Adipocyte (in vitro differentiated cells): Measurements from ENCODE around the gene THG1L.
A peak's percentile ranks its signal among the peaks of the same experiment; 100 is the strongest.
"Not testable (repeated sequence)": the region's sequence is repeated elsewhere in the genome, so short reads cannot be mapped to it uniquely, and the experiment has no call there.

Source experiments
- DNase-seq: peaks from one replicate; pipeline ENCODE4 v3.0.0-alpha.2; 2015; ENCODE audit warnings: low read depth
- H3K27me3 ChIP-seq: replicated peaks from 2 replicates; pipeline ENCODE4 v1.7.0; 2013; ENCODE audit warnings: mild to moderate bottlenecking, low read length, moderate library complexity; ENCODE audit not compliant: control insufficient read depth, insufficient read depth
- H3K36me3 ChIP-seq: 2 replicates; pipeline ENCODE4 v1.7.0; 2013; ENCODE audit warnings: low read length, mild to moderate bottlenecking, moderate library complexity; ENCODE audit not compliant: control insufficient read depth, insufficient read depth, severe bottlenecking
- H3K4me1 ChIP-seq: 2 replicates; pipeline ENCODE4 v1.7.0; 2013; ENCODE audit warnings: mild to moderate bottlenecking, low read length, moderate library complexity; ENCODE audit not compliant: control insufficient read depth, insufficient read depth
- H3K4me3 ChIP-seq: 2 replicates; pipeline ENCODE4 v1.7.0; 2013; ENCODE audit warnings: mild to moderate bottlenecking, low read length, moderate library complexity
- H3K9ac ChIP-seq: 2 replicates; pipeline ENCODE4 v1.7.0; 2013; ENCODE audit warnings: mild to moderate bottlenecking, low read length, moderate library complexity
- H3K9me3 ChIP-seq: 2 replicates; pipeline ENCODE4 v1.7.0; 2013; ENCODE audit warnings: mild to moderate bottlenecking, low read length, moderate library complexity; ENCODE audit not compliant: control insufficient read depth

Gene THG1L

DNA sequence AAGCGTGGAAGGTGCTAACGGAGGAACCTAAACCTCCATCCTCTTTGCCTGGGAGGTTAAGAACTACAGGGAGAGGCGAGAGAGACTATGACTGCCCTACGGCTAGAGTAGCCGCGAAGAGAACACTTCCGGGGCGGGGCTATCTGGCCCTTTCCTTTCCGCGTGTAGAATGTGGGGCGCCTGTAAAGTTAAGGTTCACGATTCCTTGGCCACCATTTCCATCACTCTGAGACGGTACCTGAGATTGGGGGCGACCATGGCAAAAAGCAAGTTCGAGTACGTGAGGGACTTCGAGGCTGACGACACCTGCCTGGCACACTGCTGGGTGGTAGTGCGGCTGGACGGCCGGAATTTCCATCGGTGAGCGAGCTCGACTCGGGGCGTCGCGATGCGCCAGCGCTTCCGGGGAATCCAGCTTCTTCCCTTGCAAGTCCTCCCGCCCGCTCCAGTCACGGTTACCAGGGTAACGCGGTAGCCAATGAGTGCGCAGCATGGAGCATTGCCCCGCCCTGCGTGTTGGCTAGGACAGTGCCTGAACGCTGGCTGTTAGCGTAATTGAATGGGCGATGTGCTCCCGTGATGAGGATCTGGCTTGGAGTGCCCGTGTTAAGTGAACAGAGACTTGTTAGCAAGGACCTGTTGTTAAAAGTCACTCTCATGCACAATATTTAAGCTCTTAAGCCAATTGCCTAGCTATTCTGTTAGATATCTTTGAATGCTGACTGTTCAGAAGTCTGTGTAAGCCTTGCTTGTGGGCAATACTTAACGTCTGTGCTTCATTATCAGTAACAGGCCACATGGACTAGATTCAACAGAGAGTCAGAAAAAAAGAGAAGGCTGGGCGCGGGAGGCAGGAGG lies at the start of gene THG1L:
THG1L (plus strand) TSS at position 149 of the 858 bp plus-strand sequence; CDS start at position 170, 21 bp downstream.
- DNase-seq: peak; percentile 100
- no peaks in the 10 kb centered on the region for H3K27me3 ChIP-seq

DNA sequence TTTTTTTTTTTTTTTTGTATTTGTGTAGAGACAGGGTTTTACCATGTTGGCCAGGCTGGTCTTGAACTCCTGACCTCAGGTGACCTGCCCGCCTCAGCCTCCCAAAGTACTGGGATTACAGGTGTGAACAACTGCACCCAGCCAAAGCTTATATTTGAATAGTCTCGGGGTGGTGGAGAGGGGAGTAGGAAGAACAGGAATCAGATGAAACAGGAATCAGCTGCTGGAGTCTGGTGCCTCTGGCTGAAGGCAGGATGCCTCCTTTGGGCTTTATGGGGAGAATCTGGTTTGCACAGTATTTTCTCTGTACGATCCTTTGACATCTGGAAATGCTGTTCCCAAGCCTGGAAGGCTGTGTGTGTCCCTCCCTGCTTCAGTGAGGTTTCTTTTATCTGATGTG lies 49.0 kb upstream of the THG1L start:
- Histone ChIP-seq H3K9ac (no peak overlapping the region), H3K4me1 (peaks cover 5% of the 10 kb centered on the region), H3K36me3 (no peaks in the 10 kb centered on the region), H3K4me3 (no peak overlapping the region), H3K27me3 (peaks cover 5% of the 10 kb centered on the region), H3K9me3 (no peaks in the 10 kb centered on the region)
- no peak for DNase-seq

More for the DNA sequence above, at the start of gene THG1L:
- H3K4me3 ChIP-seq: peak within 1 kb of the TSS; percentile 94
- no peaks in the 10 kb centered on the region for H3K9me3 ChIP-seq
- H3K4me1 ChIP-seq: peaks cover 6% of the 10 kb centered on the region
- H3K36me3 ChIP-seq: peaks cover 14% of the 10 kb centered on the region
- H3K9ac ChIP-seq: peak within 1 kb of the TSS; percentile 93

DNA sequence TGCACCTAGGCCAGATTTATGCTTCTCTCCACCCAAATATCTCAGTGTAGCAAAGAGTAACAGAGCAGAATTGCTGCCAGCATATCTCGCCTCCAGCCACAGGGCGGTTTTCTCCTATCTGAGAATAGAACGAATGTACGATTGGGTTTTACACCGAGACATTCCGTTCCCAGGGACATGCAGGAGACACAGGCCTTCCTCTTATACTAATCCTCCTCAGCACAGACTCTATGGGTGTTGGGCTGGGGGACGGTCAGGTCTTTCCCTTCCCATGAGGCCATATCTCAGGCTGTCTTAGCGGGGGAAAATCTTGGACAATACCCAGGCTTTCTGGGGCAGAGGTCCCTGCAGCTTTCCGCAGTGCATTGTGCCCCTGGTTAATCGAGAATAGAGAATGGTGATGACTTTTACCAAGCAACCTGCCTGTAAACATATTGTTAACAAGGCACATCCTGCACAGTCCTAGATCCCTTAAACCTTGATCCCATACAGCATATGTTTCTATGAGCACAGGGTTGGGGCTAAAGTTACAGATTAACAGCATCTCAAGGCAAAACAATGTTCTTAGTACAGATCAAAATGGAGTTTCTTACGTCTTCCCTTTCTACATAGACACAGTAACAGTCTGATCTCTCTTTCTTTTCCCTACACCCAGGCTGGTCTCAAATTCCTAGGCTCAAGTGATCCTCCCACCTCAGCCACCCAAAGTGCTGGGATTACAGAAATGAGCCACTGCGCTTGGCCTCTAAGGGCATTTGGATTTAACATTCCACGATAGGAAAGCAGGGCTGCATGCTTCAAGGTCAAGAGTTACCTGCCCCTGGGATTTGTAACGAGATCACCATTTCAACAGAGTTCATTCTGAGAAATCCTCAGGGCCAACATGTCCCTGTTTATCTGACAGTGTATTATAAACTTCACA lies 44.7 kb upstream of the THG1L start:
- H3K4me1 ChIP-seq, H3K9ac ChIP-seq, H3K27me3 ChIP-seq, DNase-seq, H3K36me3 ChIP-seq, H3K9me3 ChIP-seq, H3K4me3 ChIP-seq: not testable (repeated sequence)

DNA sequence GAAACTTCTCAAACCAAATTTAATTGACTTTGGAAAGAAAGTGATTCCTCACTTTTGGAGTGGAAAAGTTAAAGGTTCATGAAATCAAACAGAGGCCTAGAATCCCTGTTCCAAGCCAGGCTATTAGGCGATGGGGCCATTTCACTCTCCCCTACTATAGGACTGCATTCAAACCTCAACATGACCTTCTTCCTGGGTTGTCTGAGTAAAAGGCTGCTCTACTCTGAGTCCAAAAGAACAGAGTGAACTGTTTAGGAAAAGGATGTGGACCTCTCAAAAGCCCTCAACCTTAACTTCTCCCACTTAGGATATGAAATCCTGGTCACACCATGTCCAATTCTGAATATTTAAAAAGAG lies 44.0 kb upstream of the THG1L start:
- Histone ChIP-seq H3K4me1 (peaks cover 5% of the 10 kb centered on the region), H3K9me3 (no peaks in the 10 kb centered on the region), H3K9ac (no peak overlapping the region), H3K36me3 (no peaks in the 10 kb centered on the region), H3K27me3 (no peaks in the 10 kb centered on the region), H3K4me3 (no peak overlapping the region)
- DNase-seq: no peak

DNA sequence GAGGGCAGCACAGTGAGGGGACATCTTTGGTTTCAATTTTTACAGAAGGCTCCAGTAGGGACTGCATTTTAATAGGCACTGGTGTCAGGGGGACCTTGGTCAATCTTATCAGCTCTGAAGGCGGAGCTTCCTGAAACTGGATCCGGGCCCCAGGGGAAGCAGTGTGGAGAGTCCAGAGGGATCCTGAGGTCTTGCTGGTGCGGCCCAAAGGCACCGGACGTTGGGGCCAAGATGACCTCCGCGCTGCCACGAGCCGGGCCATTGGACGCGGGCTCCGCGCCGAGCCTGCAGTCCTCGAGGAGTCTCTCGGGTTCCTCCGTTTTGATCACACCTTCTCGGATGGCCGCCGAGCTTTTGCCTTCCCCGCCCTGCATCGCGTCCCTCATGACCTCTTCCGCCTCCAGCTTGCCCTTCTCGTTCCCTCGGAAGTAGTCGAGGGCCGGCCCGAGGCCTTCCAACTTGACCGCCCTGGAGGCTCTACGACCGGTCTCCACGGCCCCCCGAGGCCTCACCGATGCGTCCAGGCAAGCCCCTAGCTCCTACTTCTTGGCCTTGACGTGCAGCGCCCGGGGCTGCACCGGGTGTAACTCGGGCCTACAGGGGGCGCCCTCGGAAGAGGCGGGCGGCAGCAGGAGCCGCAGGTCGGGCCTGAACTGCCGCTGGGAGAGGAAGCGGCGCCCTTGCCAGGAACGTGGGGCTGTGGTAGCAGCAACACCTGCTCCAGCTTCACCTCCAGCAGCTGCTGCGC lies 41.1 kb upstream of the THG1L start:
- Histone ChIP-seq H3K36me3 (no peaks in the 10 kb centered on the region), H3K27me3 (no peaks in the 10 kb centered on the region), H3K9ac (no peak overlapping the region), H3K4me1 (peaks cover 5% of the 10 kb centered on the region), H3K9me3 (no peaks in the 10 kb centered on the region), H3K4me3 (no peak overlapping the region)
- no peak for DNase-seq

DNA sequence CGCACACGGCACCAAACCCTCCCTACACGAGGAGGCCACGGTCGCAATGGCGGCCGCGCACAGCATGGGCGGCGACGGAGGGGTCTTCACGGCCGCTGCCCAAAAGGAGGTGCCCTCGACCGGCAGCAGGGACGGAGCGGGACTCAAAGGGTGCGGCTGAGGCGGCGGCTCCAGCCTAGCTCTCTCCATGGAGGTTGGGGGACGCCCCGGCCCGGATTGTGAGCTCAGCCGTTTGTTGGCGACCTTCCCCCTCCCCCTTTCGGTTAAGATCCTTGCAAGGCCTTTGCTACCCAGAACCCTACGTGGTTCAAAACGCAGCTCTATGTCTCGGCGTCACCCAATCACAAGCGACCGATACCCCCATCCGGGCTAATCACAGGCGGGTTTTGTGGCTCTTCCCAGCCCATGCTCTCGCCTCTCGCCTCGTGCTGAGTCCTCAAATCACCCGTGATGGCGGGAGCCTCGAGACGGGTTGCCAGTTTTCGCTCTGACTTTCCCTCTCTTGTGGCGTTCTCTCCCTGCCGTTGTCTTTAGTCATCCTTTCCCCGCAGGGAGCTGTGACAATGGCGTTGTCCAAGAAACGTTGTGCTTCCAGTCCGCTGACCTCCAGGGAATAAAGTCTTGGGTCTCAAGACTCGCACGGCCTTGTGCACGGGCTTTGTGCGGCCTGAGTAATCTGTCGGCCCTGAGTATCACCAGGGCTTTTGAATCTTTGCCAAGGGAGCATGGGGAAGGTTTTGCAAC lies 40.4 kb upstream of the THG1L start:
- Histone ChIP-seq H3K9me3 (no peaks in the 10 kb centered on the region), H3K36me3 (no peaks in the 10 kb centered on the region), H3K27me3 (no peaks in the 10 kb centered on the region), H3K4me3 (no peak overlapping the region), H3K4me1 (peaks cover 5% of the 10 kb centered on the region), H3K9ac (no peak overlapping the region)
- no peak for DNase-seq

DNA sequence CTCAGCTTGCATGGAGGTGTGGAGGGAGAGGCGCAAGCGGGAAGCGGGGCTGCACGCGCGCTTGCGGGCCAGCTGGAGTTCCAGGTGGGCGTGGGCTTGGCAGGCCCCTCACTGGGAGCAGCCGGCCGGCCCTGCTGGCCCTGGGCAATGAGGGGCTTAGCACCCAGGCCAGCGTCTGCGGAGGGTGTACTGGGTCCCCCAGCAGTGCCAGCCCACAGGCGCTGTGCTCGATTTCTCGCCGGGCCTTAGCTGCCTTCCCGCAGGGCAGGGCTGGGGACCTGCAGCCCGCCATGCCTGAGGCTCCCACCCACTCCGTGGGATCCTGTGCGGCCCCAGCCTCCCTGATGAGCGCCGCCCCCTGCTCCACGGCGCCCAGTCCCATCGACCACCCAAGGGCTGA lies 37.4 kb upstream of the THG1L start:
- H3K27me3 ChIP-seq, H3K36me3 ChIP-seq, DNase-seq, H3K4me3 ChIP-seq, H3K9ac ChIP-seq, H3K4me1 ChIP-seq, H3K9me3 ChIP-seq: not testable (repeated sequence)

DNA sequence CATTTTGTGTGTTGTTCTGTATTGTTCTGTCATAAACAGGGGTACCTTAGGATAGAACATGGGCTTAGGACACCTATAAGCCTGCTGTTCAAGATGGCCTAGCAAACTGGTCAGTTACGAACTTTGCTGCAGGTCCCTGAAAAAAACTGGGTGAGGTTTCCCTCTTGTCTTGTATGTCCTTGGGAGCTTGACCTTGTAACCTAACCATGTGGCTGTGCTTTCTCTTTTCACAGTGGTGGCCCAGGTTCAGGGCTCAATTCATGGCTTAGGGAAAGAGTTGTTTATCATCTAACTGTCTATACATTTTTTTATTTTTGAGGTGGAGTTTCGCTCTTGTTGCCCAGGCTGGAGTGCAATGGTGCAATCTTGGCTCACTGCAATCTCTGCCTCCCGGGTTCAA lies 35.1 kb upstream of the THG1L start:
- H3K4me3 ChIP-seq: not testable (repeated sequence)

DNA sequence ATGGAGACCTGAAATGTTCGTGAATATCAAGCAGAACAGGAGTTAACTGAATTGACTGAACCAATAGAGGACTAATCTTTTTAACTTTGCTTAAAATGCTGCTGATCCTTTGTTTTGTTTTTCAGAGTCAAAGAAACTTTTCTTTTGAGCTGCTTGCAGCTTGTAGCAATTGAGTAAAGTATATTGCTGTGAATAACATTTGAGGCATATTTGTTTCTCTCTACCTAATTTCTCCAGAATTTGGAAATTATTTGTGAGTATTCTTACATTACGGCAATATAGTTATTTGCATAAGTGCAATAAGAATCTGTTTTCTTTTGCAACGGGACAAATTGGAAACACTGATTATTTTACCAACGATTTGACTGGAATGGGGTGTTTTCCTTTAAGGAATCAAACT lies 32.5 kb upstream of the THG1L start:
- H3K4me3 ChIP-seq, DNase-seq, H3K9ac ChIP-seq, H3K36me3 ChIP-seq, H3K4me1 ChIP-seq, H3K27me3 ChIP-seq: not testable (repeated sequence)
- H3K9me3 ChIP-seq: peaks cover 12% of the 10 kb centered on the region

More for the DNA sequence above, 35.1 kb upstream of the THG1L start:
- not testable (repeated sequence) for H3K9ac ChIP-seq, H3K36me3 ChIP-seq, H3K4me1 ChIP-seq, DNase-seq, H3K27me3 ChIP-seq
- H3K9me3 ChIP-seq: peaks cover 12% of the 10 kb centered on the region

DNA sequence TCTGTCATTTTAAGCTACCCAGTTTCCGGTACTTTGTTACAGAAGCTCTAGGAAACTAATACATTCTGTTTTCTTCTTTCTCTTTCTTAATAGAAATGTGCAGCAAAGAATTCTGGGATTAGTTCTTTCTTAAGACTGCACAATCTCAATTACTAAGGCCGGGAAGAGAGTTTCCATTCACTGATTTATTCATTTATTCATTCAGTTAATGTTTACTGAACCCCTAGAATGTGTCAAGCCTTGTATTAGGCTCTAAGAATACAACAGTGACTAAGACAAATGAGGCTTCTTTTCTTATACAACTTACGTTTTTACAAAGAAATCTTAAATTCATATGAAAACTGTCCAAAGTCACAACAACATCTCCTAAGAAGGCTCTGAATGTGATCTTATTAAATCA lies 27.5 kb upstream of the THG1L start:
- no peaks in the 10 kb centered on the region for H3K4me1 ChIP-seq
- no peak for DNase-seq
- no peaks in the 10 kb centered on the region for H3K36me3 ChIP-seq
- peaks cover 6% of the 10 kb centered on the region for H3K9me3 ChIP-seq
- H3K27me3 ChIP-seq: no peaks in the 10 kb centered on the region
- H3K4me3 ChIP-seq: no peak overlapping the region
- no peak overlapping the region for H3K9ac ChIP-seq
